Caki2 (cell line): ENCODE results near the gene CCNA1. TPM values are rescaled to one million over a fixed set of nuclear protein-coding genes. Genes with fewer than 3 reads are reported as not detected.

Experiments used
- DNase-seq: peaks from one replicate; pipeline ENCODE4 v3.0.0-alpha.2; 2015; ENCODE audit warnings: low read depth
- in situ Hi-C: cut with HindIII; loops from 2 replicates; pipeline ENCODE4 v1.10.0; 2016; ENCODE audit warnings: low sequenced_read_pairs, low pct_unique_long_range_greater_than_20kb, mixed read lengths
- total RNA-seq: library from RNA; depleted of rRNA; stranded (reverse); fragments of >200 nt; shearing (Covaris generic); gene quantifications from 2 replicates; pipeline ENCODE4 v1.2.3, GENCODE V29; 2014; ENCODE audit warnings: low replicate concordance; rRNA removed

The CCNA1 gene
- total RNA-seq, 1 experiment from 2014 or later: 8.1 TPM

GRCh38 chr13:36445891-36446351 is 13.6 kb downstream of the CCNA1 start:
- in situ Hi-C loops: no loop called here
- DNase-seq: no peak

GRCh38 chr13:36447501-36447900 is 15.2 kb downstream of the CCNA1 start:
- DNase-seq: no peak
- in situ Hi-C loops: no loop called here

DNA sequence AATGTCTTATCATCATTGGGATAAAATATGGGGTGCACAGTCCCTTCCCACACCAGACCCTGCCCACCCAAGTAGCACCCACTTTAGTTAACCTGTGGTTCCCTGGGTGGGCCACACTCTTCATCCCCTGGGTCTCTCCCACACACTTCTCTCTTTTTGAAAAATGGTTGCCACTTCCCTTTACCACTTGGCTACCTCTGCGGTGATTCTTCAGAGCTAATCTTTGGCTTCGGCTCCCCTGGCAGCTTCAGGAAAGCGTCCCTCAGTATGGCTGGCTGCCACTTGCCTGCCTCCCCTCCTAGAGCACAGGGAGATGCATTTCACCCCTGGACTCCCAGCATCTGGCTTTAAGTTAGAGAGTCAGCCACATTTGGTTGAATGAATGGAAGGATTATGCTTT is 18.2 kb downstream of the CCNA1 start:
- in situ Hi-C loops: no loop called here
- DNase-seq: no peak

DNA sequence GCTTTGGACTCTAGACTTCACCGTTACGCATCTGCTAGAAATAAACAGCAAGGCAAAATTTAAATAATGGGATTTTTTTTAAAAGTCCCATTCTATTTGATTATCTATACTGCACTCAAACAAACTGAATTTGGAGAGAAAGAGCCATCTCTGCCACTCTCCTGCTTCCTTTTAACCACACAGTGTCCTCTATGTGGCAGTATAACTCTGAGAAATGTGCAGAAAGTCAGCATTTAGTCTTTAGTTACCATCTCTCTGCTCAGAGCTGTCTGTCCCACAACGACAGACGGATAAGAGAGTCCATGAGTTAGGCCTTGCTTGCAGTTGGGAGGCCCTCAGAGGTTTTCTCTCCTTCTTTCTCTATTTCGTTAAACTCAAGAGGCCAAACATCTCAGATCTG is 21.2 kb downstream of the CCNA1 start:
- in situ Hi-C loops: no loop called here
- no peak for DNase-seq

- DNase-seq: no peak
- in situ Hi-C loops: no loop called here
Measured at GRCh38 chr13:36454121-36454520, 21.8 kb downstream of the CCNA1 start.

DNA sequence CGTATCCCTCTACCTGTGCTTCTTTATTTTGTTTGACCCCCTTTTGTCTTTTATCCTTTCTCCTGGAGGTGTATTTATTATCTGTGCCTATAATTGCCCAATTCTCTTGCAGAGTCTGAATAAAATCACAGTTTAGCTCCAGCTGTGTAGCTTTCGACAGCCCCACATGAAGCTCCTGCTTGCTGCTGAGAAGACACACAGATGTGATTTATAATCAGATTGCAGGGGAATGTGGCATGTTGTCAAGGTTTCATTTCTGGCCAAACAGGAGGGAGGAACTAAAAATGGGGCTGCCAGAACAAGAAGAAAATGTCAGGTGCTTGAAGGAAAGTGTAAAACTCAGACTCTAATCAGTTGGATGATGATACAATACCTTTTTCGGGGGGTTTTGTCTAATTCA is 22.7 kb downstream of the CCNA1 start:
- in situ Hi-C loops: no loop called here
- DNase-seq: no peak

GRCh38 chr13:36456577-36456976 is 24.3 kb downstream of the CCNA1 start:
- in situ Hi-C loops: no loop called here
- no peak for DNase-seq

- in situ Hi-C loops: no loop called here
- no peak for DNase-seq
Measured at GRCh38 chr13:36461506-36461905, 29.2 kb downstream of the CCNA1 start.

DNA sequence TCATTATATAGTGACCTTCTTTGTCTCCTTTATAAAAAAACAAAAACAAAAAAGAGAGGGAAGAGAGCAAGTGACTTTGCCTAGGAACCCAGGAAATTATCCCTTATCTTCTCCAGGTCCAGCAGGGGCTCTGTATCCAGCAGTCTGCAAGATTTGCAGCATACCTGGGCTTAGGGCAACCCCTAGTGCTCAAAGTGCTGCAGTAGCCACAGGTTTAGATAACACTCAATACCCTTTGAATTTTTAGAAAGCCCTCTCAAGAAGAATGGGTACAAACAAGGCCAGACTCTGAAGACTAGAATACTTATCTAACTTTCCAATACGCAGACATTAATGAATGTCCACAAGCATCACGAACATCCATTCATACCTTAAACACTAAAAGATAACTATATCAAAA is 43.2 kb downstream of the CCNA1 start:
- no peak for DNase-seq
- in situ Hi-C loops: no loop called here

- in situ Hi-C loops: no loop called here
- DNase-seq: no peak
Measured at GRCh38 chr13:36476661-36477060, 44.4 kb downstream of the CCNA1 start.

GRCh38 chr13:36480726-36481427 is 48.6 kb downstream of the CCNA1 start:
- in situ Hi-C loops: no loop called here

GRCh38 chr13:36490055-36490454 is 57.8 kb downstream of the CCNA1 start:
- no peak for DNase-seq
- in situ Hi-C loops: no loop called here

More at GRCh38 chr13:36480726-36481427, 48.6 kb downstream of the CCNA1 start:
- DNase-seq: no peak

Other genes with a start within 250 kb of the CCNA1 start
- gene SOHLH2, start 217.9 kb upstream of the CCNA1 start, total RNA-seq: 0.12 TPM in 1 of 2 replicates, not detected in the other
- not detected in 2 replicates for gene CCDC169, start 134.7 kb upstream of the CCNA1 start, total RNA-seq
- gene SPART, start 86.1 kb upstream of the CCNA1 start, total RNA-seq: 49.2 and 82.9 TPM in 2 replicates
- not detected in 2 replicates for gene SERTM1, start 241.5 kb downstream of the CCNA1 start, total RNA-seq